VCaP (cell line): ENCODE measurements around the gene CHD5.

ENCODE experiments used
- H3K27ac ChIP-seq: fragments of 450-650 bp; 2 replicates; pipeline ENCODE4 v1.5.1; 2017
- TF ChIP-seq, protein P1 (sequence below): fragments of 450-650 bp; conservative IDR thresholded peaks from 2 replicates; pipeline ENCODE4 v1.5.1; 2017; ENCODE audit warnings: mild to moderate bottlenecking, moderate library complexity

CHD5 gene

GRCh38 chr1:6108476-6108875 lies 71.6 kb downstream of the CHD5 start:
- TF ChIP-seq, protein P1, sequence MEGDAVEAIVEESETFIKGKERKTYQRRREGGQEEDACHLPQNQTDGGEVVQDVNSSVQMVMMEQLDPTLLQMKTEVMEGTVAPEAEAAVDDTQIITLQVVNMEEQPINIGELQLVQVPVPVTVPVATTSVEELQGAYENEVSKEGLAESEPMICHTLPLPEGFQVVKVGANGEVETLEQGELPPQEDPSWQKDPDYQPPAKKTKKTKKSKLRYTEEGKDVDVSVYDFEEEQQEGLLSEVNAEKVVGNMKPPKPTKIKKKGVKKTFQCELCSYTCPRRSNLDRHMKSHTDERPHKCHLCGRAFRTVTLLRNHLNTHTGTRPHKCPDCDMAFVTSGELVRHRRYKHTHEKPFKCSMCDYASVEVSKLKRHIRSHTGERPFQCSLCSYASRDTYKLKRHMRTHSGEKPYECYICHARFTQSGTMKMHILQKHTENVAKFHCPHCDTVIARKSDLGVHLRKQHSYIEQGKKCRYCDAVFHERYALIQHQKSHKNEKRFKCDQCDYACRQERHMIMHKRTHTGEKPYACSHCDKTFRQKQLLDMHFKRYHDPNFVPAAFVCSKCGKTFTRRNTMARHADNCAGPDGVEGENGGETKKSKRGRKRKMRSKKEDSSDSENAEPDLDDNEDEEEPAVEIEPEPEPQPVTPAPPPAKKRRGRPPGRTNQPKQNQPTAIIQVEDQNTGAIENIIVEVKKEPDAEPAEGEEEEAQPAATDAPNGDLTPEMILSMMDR, result no peak
- H3K27ac ChIP-seq, result no peak overlapping the region

GRCh38 chr1:6107409-6108356 lies 72.4 kb downstream of the CHD5 start:
- H3K27ac ChIP-seq, result no peak overlapping the region
- TF ChIP-seq, protein P1, result no peak

DNA sequence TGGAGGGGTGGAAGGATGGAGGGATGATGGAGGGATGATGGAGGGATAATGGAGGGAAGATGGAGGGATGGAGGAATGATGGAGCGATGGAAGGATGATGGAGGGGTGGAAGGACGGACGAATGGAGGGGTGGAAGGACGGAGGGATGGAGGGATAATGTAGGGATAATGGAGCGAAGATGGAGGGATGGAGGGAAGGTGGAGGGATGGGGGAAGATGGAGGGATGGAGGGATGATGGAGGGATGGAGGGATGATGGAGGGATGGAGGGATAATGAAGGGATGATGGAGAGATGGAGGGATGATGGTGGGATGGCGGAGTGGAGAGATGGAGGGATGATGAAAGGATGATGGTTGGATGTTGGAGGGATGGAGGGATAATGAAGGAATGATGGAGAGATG lies 73.1 kb downstream of the CHD5 start:
- no peak overlapping the region for H3K27ac ChIP-seq
- TF ChIP-seq, protein P1, result no peak

GRCh38 chr1:6106321-6106731 lies 73.8 kb downstream of the CHD5 start:
- TF ChIP-seq, protein P1, result no peak
- H3K27ac ChIP-seq, result no peak overlapping the region

GRCh38 chr1:6105763-6106162 lies 74.4 kb downstream of the CHD5 start:
- TF ChIP-seq, protein P1, result no peak
- H3K27ac ChIP-seq, result no peak overlapping the region

- no peak overlapping the region for H3K27ac ChIP-seq
- TF ChIP-seq, protein P1, result 0 out of 2 replicates have a peak, but pooled peaks have one; percentile 11
These were observed 74.9 kb downstream of the CHD5 start for GRCh38 chr1:6105218-6105679.

DNA sequence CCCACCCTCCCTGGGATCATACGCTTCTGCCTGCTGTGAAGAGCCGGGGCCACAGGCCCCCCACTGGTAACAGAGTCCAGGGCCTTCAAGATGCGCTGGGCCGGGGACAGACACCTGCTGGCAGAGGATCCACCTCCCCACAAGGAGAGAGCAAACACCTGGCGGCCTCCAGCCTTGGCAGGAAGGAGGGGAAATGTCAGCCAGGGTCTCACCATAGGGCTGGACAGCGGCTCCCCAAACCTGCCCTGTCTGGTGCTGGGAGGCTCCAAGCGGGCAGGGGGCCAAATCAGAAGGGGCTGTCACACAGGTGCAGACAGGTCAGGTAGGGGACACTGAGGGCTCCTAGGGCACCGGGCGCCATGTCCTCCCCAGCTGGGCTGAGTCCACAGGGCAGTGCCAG lies 75.5 kb downstream of the CHD5 start:
- H3K27ac ChIP-seq, result no peak overlapping the region
- TF ChIP-seq, protein P1, result no peak
